ENCODE results near the gene DOHH. TPM values are rescaled to one million over a fixed set of nuclear protein-coding genes. Genes with fewer than 3 reads are reported as not detected.

DOHH gene
- total and polyA plus RNA-seq, 2 donors (not counting 3 experiments of a cell fraction or from before 2014, with no cell fraction given), result 8.7 to 15.2 TPM

DNA sequence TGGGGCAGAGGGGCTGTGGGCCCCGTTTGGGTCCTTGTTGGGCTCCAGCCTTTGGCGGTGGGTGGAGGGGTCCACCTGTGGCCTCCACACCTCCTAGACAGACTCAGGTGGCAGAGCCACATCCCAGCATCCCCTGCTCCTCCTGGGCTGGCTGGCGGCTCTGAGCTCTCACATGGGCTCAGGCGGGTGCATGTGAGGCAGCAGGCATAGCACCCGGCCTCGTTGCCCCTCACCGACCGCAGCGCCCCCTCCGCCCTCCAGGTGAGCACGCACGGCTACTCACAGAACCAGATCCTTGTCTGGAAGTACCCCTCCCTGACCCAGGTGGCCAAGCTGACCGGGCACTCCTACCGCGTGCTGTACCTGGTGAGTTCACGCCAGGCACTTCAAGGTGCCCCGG, 32.6 kb upstream of the DOHH start:
- no peaks in the 10 kb centered on the region for H4K20me1 ChIP-seq (replicated peaks; ENCODE audit: control insufficient read depth, extremely low read depth, insufficient read depth, low read length)
- no peaks in the 10 kb centered on the region for H3K9me3 ChIP-seq (replicated peaks; ENCODE audit: control insufficient read depth, insufficient read depth, low read length)
- H3K4me3 ChIP-seq (replicated peaks in 1 of 3; ENCODE audit: insufficient read depth in 1 of 3, low read depth in 1 of 3, low read length in 3 of 3), result no peak overlapping the region
- ChIA-PET POLR2A (no interaction called here), CTCF (no interaction called here)
- DNase-seq (ENCODE audit: low read depth, low spot score), result no peak
- no peak overlapping the region for H2AFZ ChIP-seq (ENCODE audit: low read depth, low read length)
- H3K36me3 ChIP-seq (ENCODE audit: control insufficient read depth in 2 of 2, extremely low read depth in 1 of 2, insufficient read depth in 2 of 2, low read length in 2 of 2), result peaks cover 9 to 46% of the 10 kb centered on the region in 2 experiments
- intact Hi-C loops (cut with micrococcal nuclease) (no loop called here), dilution Hi-C loops (cut with MboI; ENCODE audit: extremely low pct_ligation_motif_present, low sequenced_read_pairs) (no loop called here)
- FAIRE-seq, result no peak
- BruUV-seq (replicated peaks), result no TSS peak
- H3K9me1 ChIP-seq (replicated peaks; ENCODE audit: control insufficient read depth, extremely low read depth, insufficient read depth, low read length), result no peaks in the 10 kb centered on the region
- H3K27me3 ChIP-seq (ENCODE audit: control insufficient read depth in 2 of 2, insufficient read depth in 2 of 2, low read length in 2 of 2), result no peaks in the 10 kb centered on the region
- no peaks in the 10 kb centered on the region for H3K79me2 ChIP-seq (ENCODE audit: control insufficient read depth, insufficient read depth, low read length)
- TF ChIP-seq MAX (IDR thresholded peaks at IDR 0.05; ENCODE audit: insufficient read depth, insufficient read length), result no peak
- no peak for TF ChIP-seq FOS (IDR thresholded peaks at IDR 0.05; ENCODE audit: borderline replicate concordance, insufficient read depth, low read length)
- TF ChIP-seq MYC (IDR thresholded peaks at IDR 0.05; ENCODE audit: low read depth, low read length), result no peak
- TF ChIP-seq JUN (IDR thresholded peaks at IDR 0.05; ENCODE audit: borderline replicate concordance, insufficient read depth, insufficient read length, low read depth), result no peak
- no peak for TF ChIP-seq POLR2AphosphoS5 (IDR thresholded peaks at IDR 0.05; ENCODE audit: insufficient read depth, low read depth, low read length)
- no peak for TF ChIP-seq POLR2A (IDR thresholded peaks at IDR 0.05; ENCODE audit: low read depth, low read length)
- TF ChIP-seq GATA2 (IDR thresholded peaks at IDR 0.05; ENCODE audit: insufficient read depth, insufficient read length, low read depth, low read length), result no peak
- no peak for TF ChIP-seq EZH2 (IDR thresholded peaks at IDR 0.05; ENCODE audit: borderline replicate concordance, low read depth, low read length, severe bottlenecking)
- TF ChIP-seq, protein P1, sequence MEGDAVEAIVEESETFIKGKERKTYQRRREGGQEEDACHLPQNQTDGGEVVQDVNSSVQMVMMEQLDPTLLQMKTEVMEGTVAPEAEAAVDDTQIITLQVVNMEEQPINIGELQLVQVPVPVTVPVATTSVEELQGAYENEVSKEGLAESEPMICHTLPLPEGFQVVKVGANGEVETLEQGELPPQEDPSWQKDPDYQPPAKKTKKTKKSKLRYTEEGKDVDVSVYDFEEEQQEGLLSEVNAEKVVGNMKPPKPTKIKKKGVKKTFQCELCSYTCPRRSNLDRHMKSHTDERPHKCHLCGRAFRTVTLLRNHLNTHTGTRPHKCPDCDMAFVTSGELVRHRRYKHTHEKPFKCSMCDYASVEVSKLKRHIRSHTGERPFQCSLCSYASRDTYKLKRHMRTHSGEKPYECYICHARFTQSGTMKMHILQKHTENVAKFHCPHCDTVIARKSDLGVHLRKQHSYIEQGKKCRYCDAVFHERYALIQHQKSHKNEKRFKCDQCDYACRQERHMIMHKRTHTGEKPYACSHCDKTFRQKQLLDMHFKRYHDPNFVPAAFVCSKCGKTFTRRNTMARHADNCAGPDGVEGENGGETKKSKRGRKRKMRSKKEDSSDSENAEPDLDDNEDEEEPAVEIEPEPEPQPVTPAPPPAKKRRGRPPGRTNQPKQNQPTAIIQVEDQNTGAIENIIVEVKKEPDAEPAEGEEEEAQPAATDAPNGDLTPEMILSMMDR (IDR thresholded peaks at IDR 0.05; ENCODE audit: extremely low read depth in 1 of 2, insufficient read depth in 1 of 2, low read depth in 1 of 2, low read length in 2 of 2), result no peak
- H3K27ac ChIP-seq (ENCODE audit: insufficient read depth, low read depth, low read length), result no peak overlapping the region
- no peaks in the 10 kb centered on the region for H3K4me1 ChIP-seq (ENCODE audit: control insufficient read depth, extremely low read depth, insufficient read depth, low read length)
- no peak overlapping the region for H3K4me2 ChIP-seq (ENCODE audit: insufficient read depth, low read length)
- no peak overlapping the region for H3K9ac ChIP-seq (replicated peaks; ENCODE audit: extremely low read depth, insufficient read depth, low read length)

Measured in endothelial cell of umbilical vein (primary cell).